Activated CD8-positive, alpha-beta T cell treated with anti-CD3 and anti-CD28 coated beads for 36 hours (primary cell): ENCODE data around the gene IRX3. TPM values are rescaled to one million over a fixed set of nuclear protein-coding genes. Genes with fewer than 3 reads are reported as not detected.

ENCODE experiments used
- ATAC-seq: fragments of 200-7000 bp; cut with Tn5 transposase; one replicate; pipeline ENCODE4 v1.10.0; 2021; ENCODE audit warnings: mild to moderate bottlenecking, moderate library complexity
- CTCF ChIA-PET: fragments of 350-600 bp; sonication (Branson Sonifier 250); formaldehyde crosslinking; loops from one replicate; lab custom pipeline; 2021; ENCODE audit warnings: antibody characterized with exemption; lab: Charles Lee
- POLR2A ChIA-PET: fragments of 350-600 bp; sonication (Branson Sonifier 250); formaldehyde crosslinking; loops from one replicate; lab custom pipeline; 2021; ENCODE audit warnings: antibody characterized with exemption; lab: Charles Lee
- DNase-seq: peaks from one replicate; pipeline ENCODE4 v3.0.0-alpha.2; 2020
- H3K27ac Mint-ChIP-seq: one replicate; pipeline ENCODE4 v1.8.0; 2021; ENCODE audit warnings: mild to moderate bottlenecking, mixed read lengths
- H3K27me3 Mint-ChIP-seq: one replicate; pipeline ENCODE4 v1.8.0; 2021; ENCODE audit warnings: mixed read lengths
- H3K36me3 Mint-ChIP-seq: one replicate; pipeline ENCODE4 v1.8.0; 2021; ENCODE audit warnings: low read depth, mixed read lengths
- H3K4me1 Mint-ChIP-seq: one replicate; pipeline ENCODE4 v1.8.0; 2021; ENCODE audit warnings: low read depth, mixed read lengths
- H3K4me3 Mint-ChIP-seq: one replicate; pipeline ENCODE4 v1.8.0; 2021; ENCODE audit warnings: mild to moderate bottlenecking, moderate library complexity, mixed read lengths
- H3K9me3 Mint-ChIP-seq: one replicate; pipeline ENCODE4 v1.8.0; 2021; ENCODE audit warnings: mixed read lengths
- CTCF ChIP-seq: fragments of 200-600 bp; IDR thresholded peaks from one replicate; pipeline ENCODE4 v1.8.0; 2022; ENCODE audit warnings: antibody characterized with exemption, mild to moderate bottlenecking
- intact Hi-C: fragments of 100-400 bp; cut with micrococcal nuclease; formaldehyde crosslinking; loops from one replicate; pipeline ENCODE4 v1.10.0; 2022
- total RNA-seq, 2 experiments: library from RNA; stranded (reverse); gene quantifications; one replicate each; pipeline ENCODE4 v1.2.3, GENCODE V29; 2021

Gene IRX3
- total RNA-seq, 2 experiments from 2014 or later: not detected

- intact Hi-C loops: no loop called here
- Mint-ChIP-seq H3K27ac (no peak overlapping the region), H3K9me3 (no peaks in the 10 kb centered on the region), H3K36me3 (no peaks in the 10 kb centered on the region), H3K4me1 (no peaks in the 10 kb centered on the region), H3K27me3 (peaks cover 5% of the 10 kb centered on the region), H3K4me3 (no peak overlapping the region)
- POLR2A ChIA-PET: no interaction called here
- DNase-seq: no peak
- no peak for TF ChIP-seq CTCF
- ATAC-seq: no peak
- CTCF ChIA-PET: no interaction called here
These were observed 45.1 kb downstream of the IRX3 start for GRCh38 chr16:54241525-54241924.

GRCh38 chr16:54240271-54241129 lies 46.1 kb downstream of the IRX3 start:
- H3K36me3 Mint-ChIP-seq: no peaks in the 10 kb centered on the region
- ChIA-PET POLR2A (no interaction called here), CTCF (no interaction called here)
- ATAC-seq (no peak), DNase-seq (no peak)
- no peaks in the 10 kb centered on the region for H3K4me1 Mint-ChIP-seq
- peaks cover 7% of the 10 kb centered on the region for H3K27me3 Mint-ChIP-seq
- no peak for TF ChIP-seq CTCF
- no peaks in the 10 kb centered on the region for H3K9me3 Mint-ChIP-seq
- H3K27ac Mint-ChIP-seq: no peak overlapping the region
- intact Hi-C loops: no loop called here
- H3K4me3 Mint-ChIP-seq: no peak overlapping the region

GRCh38 chr16:54239456-54239855 lies 47.1 kb downstream of the IRX3 start:
- POLR2A ChIA-PET: no interaction called here

GRCh38 chr16:54236773-54237172 lies 49.8 kb downstream of the IRX3 start:
- DNase-seq: no peak
- ChIA-PET CTCF (no interaction called here), POLR2A (no interaction called here)
- no peak for TF ChIP-seq CTCF
- H3K4me3 Mint-ChIP-seq: no peak overlapping the region
- no peaks in the 10 kb centered on the region for H3K9me3 Mint-ChIP-seq
- H3K27ac Mint-ChIP-seq: no peak overlapping the region
- intact Hi-C loops: no loop called here
- no peak for ATAC-seq
- H3K36me3 Mint-ChIP-seq: no peaks in the 10 kb centered on the region
- H3K27me3 Mint-ChIP-seq: peaks cover 15% of the 10 kb centered on the region
- H3K4me1 Mint-ChIP-seq: no peaks in the 10 kb centered on the region

More at GRCh38 chr16:54239456-54239855, 47.1 kb downstream of the IRX3 start:
- intact Hi-C loops: no loop called here
- Mint-ChIP-seq H3K27ac (no peak overlapping the region), H3K36me3 (no peaks in the 10 kb centered on the region), H3K27me3 (peaks cover 12% of the 10 kb centered on the region), H3K9me3 (no peaks in the 10 kb centered on the region), H3K4me1 (no peaks in the 10 kb centered on the region), H3K4me3 (no peak overlapping the region)
- CTCF ChIA-PET: no interaction called here
- no peak for TF ChIP-seq CTCF
- no peak for ATAC-seq
- no peak for DNase-seq

GRCh38 chr16:54233615-54234014 lies 53.0 kb downstream of the IRX3 start:
- no peaks in the 10 kb centered on the region for H3K4me1 Mint-ChIP-seq
- peaks cover 15% of the 10 kb centered on the region for H3K27me3 Mint-ChIP-seq
- H3K27ac Mint-ChIP-seq: no peak overlapping the region
- POLR2A ChIA-PET: no interaction called here
- no peak for DNase-seq
- intact Hi-C loops: no loop called here
- no peak for ATAC-seq
- no peaks in the 10 kb centered on the region for H3K36me3 Mint-ChIP-seq
- no peaks in the 10 kb centered on the region for H3K9me3 Mint-ChIP-seq
- no peak overlapping the region for H3K4me3 Mint-ChIP-seq
- TF ChIP-seq CTCF: no peak
- CTCF ChIA-PET: no interaction called here
